NCI-H345 (cell line): ENCODE results near the gene SLC4A4.

Experiments used
- DNase-seq: peaks from one replicate; lab custom pipeline; 2025; lab: John Stamatoyannopoulos, UW

Gene SLC4A4

DNA sequence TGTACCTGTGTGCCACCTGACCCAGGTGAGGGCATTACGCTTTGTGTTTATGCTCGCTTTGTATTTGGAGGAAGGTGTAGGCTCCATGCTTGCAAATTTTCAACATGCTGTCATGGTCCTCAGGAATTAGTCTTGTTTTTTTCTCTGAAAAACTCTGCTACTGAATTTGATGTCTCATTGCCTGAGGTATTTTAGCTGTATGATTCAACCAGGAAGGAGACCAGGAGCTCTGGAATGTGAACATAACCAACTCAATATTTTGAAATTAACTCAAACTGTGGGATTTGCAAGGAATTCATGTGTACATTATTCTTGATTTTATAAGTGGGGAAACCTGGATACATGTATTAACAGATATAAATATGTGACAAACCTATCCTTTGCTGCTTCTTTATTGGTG lies 134.1 kb downstream of the SLC4A4 start:
- DNase-seq: no peak

DNA sequence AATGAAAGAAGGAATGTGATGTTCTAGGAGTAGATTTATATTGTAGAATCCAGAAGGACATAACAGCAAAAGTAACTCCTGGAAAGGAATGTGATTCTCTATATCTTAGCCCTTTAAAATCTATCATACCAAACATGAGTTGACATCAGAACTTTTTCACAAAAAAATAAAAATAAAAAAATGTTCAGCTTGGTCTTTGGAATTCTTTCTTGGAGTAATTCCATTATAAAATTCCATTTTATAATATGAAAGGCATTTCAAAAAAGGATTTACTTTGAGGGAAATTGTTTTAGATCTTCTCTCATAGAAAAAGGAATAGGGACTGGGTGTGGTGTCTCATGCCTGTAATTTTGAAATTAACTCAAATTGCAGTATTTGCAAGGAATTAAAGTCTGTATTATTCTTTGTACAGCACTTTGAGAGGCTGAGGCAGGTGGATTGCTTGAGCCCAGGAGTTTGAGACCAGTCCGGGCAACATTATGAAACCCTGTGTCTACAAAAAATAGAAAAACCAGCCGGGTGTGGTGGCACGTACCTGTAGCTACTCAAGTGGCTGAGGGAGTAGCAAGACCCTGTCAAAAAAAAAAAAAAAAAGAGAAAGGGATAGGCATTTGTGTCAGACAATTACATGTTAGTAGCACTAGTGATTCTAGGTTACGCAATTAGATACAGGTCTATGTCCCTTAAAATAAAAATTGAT lies 134.9 kb downstream of the SLC4A4 start:
- DNase-seq: no peak

DNA sequence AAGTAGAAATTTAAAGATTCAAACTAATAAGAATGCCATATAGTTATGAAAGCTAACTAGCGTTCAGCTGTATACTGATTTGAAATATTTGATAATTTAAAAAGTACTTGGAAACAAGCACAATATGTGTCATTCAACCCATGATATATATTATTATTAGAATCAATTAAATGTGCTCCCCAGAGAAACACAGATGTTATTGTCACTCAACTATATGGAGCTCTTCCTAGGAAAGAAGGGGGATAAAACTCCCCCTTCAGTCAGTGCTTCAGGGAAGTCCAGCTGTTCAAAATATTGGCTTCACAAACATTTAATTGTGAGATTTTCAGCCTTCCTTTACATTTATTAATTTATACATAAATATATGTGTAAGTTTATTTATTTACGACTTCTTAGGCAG lies 135.9 kb downstream of the SLC4A4 start:
- DNase-seq: no peak

DNA sequence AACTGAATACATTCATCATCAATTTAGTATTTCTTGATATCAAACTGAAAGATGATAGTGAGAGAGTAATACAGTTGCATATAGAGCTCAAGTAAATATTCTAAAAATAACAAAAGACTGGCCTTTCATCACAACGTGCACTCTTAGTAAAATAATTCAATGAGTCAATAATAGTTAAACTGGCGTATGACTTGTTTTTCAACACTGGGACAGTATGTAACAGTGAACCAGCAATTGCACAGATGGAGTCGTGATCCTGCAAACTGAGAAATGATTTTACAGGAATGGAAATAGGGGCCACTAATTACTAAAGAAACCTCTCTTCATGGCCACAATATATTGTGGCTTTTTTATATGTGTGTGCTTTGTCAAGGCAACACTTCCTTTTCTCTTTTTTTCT lies 137.4 kb downstream of the SLC4A4 start:
- DNase-seq: no peak

DNA sequence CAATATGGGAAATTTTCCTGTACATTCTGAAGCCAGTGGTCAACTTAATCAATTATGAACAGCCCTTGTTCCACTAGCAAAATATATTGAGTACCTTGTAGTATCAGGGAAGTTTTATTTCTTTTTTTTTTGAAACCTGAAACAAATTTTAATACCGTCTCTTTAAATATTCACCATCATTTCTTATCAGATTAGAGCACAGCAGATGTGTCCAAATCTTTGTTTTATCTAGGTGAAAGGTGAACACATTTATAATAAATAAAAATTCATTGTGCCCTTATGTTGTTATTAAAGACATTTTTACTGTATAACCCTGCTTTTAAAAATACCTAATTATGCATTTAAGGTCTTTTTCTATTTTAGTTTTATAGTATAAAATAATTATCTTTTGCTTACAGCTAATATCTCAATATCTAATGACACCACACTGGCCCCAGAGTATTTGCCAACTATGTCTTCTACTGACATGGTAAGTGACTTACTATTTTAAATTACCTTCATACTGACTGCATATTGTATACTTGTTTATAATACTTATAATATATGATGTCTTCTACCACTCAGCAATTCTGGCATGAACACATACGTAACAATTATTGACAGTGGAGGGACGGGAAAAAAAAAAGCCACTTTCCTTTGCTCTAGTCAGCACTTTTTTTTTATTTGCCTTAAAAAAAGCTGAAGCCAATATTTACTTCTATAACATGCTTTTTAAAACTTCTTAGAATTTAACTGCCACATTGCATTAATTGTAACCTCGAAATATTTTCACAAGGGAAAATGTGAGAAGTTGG lies 147.9 kb downstream of the SLC4A4 start:
- DNase-seq: no peak

DNA sequence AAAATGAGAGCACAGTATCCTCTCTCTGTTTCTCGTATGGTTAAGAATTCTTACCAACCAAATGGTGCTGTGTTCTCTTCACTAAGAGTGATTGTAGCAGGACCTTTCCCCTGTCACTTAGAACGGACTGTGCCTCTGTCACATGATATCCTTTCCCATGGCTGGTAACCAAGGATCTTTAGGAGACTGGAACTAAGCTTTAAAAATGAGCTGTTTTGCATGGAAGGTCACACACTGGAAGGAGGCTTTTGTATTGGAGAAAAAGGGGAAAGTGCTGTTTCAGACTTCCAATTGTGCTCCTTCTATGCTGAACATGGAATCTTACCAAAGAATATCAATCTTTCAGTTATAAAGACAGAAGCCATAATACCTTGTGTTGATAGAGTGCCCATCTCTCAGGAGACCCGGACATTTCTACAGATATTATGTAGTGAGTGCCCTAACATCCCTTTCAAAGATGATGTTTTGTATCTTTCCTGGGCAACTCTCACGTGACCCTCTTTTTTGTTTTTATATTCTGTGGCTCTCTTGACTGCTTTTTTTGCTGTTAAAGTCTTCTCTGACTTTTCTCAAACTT lies 148.6 kb downstream of the SLC4A4 start:
- DNase-seq: no peak

DNA sequence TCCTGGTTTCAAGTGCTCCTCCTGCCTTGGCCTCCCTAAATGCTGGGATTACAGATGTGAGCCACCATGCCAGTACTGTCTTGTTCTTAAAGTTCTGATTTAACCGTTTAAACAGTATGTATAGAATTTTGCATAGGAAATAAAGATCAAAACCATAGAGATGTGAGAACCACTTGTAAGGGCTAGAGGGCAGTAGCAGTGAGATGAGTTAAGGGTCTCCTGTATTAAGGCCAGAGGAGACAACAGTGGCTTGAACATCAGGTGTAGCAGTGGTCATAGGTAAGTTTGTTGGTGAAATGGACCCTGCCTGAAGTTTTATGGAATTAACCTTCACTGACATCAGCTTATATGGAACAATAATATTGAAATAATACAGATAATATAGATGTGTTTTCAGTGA lies 155.7 kb downstream of the SLC4A4 start:
- DNase-seq: no peak

DNA sequence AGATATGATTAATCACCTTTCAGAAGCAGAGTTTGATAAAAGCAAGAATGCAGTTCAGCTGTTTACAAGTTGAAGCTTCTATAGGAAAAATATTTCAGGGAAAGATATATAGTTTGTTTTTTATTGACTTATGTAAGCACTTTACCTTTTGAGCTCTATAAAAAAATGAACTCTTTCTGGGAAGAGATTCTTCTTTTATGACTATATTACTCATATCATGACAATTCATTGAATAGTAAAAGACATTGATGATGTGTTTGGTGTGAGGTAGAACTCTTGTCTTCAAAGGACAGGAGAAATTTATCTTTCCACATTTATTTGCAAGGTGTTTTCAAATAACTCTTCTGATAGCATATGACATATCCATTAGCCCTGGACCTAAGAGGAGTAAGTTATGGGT lies 156.6 kb downstream of the SLC4A4 start:
- DNase-seq: no peak

DNA sequence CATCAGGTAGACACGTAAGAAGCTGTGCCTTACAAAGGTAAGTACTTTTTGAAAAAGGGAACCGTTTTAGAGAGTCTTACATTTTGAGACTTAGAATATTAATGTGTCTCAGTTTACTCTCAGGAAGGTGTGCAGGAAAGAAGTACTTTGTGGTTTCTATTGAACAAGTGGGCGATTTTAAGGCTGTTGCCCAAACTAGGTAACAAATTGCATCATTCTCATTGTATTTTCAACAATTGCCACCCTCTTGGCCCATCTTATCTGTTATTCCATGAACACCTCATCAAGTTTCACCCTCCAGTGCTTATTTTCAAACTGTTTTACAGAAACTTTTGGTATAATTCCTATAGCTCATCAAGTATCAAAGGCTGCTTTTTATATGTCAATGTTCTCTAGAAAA lies 158.3 kb downstream of the SLC4A4 start:
- no peak for DNase-seq

DNA sequence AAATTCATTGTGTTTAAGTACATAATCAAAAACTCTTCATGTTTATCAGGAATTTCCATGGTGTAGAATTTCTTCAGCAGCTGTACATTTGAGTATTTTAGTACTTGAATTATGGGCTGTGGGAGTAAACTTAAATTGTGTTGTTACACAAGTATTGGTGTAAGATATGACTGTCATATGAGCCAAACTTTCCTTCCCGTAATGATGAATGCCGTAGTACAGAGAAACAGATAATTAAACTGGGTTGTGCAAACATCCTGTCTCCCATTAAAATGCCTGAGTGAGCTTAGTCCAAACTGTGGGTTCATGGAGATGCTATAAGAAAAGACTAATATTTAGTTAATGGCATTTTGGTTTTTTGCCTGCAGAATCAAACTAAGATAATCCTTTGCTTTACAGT lies 159.2 kb downstream of the SLC4A4 start:
- DNase-seq: no peak

DNA sequence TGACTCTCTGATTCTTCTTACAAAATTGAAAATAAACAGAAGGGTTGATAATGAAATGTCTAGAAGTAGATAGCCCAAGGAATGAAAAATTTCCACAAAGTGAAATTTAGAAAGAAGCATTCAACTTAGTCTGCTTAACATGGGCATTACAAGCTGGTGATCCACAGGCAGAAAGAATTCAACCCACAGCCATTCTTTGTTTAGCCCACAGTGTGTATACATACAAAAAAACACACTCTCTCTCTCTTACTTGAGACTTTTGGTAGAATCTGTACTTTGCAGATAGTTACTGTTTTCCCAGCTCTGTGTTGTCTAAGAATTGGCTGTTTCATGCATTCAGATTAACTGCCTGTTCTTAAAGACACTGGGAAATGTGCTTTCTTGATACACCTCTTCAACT lies 159.8 kb downstream of the SLC4A4 start:
- DNase-seq: no peak

DNA sequence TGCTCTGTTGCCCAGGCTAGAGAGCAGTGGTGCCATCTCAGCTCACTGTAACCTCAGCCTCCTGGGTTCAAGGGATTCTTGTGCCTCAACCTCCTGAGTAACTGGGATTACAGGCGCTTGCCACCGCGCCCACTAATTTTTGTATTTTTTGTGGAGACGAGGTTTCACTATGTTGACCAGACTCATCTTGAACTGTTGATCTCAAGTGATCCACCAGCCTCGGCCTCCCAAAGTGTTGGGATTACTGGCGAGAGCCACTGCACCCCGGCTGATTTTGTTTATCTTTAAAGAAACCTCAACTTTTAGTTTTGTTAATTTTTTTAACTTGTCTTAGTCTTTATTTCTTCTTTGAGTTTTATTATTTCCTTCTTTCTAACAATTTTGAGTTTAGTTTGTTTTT lies 163.2 kb downstream of the SLC4A4 start:
- no peak for DNase-seq

DNA sequence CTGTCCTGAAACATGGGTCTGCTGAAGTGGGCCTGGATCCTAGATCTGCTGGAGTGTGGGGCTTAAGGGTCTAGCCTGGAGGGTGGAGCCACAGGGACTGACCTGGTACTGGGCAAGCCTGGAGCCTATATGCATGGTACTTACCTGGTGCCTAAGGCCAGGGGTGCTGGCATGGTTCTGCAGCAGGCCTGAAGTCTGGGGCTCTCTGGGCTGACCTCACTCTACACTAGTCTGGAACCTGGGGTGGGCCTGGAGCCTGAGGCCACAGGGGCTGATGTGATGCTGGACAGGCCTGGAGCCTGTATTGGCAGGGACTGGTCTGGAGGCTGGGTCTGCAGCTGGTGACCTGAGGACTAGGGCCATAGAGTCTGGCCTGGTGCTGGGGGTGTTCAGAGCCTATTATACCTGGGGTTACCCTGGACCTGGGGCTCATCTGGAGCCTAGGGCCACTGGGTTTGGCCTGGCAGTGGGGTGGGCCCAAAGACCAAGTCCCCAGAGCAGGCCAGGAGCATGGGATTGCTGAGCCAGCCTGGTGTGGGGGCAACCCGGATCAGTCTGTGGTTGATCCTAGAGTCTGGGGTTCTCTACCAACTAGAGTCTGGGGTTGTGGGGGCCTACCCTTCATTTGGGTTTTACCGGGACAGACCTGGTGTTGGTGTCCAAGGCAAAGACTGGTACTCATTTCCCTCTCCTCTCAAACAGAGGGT lies 179.6 kb downstream of the SLC4A4 start:
- DNase-seq: no peak

DNA sequence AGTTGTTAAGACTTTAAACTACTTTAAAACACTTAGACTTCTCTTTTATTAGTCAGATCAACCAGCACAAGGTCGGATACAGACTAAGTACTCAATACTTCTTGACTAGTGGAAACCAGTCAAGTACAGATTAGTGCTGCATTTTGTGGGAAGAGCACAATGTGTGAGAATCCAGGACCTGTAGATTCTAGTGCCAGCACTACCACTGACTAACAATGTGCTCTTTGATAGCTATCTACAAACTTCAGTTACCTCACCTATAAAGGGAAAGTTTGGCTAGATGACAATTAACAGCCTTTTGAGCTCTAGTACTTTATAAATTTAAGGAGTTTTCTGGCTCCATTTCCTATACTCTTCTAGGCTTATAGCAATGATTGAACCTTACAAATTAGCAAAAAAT lies 181.5 kb downstream of the SLC4A4 start:
- DNase-seq: no peak

DNA sequence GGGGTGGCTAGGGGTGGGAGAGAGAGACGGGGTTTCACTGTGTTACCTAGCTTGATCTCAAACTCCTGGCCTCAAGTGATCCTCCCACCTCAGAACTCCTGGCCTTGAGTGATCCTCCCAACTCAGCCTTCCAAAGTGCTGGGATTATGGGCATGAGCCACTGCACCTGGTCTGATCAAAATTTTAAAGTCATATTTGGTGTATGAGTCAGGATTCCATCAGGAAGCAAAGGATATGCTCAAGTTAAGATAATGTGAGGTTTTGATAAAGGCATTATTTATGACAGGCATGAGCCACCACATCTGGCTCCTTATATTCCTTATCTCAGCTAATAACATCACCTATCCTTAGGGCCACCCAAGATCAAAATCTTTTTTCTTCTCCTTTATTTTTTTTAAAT lies 182.0 kb downstream of the SLC4A4 start:
- DNase-seq: no peak

DNA sequence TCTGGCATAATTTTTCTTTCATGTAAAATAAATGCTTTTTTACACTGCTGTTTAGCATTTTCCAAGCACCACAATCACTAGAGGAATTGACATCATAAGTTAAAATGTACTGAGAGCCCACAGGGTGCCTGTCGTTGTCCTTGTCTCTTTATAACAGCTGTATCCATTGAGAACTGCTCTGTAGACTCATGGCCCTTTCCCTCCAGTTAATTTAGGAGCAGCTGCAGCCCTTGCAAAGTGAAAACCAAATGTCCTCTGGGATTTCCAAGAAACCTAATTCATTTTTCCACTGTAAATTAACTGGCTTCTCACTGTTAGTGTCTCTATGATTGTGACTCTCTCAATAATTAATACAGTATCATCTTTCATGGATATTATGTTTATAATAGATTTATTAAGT lies 185.9 kb downstream of the SLC4A4 start:
- DNase-seq: no peak

DNA sequence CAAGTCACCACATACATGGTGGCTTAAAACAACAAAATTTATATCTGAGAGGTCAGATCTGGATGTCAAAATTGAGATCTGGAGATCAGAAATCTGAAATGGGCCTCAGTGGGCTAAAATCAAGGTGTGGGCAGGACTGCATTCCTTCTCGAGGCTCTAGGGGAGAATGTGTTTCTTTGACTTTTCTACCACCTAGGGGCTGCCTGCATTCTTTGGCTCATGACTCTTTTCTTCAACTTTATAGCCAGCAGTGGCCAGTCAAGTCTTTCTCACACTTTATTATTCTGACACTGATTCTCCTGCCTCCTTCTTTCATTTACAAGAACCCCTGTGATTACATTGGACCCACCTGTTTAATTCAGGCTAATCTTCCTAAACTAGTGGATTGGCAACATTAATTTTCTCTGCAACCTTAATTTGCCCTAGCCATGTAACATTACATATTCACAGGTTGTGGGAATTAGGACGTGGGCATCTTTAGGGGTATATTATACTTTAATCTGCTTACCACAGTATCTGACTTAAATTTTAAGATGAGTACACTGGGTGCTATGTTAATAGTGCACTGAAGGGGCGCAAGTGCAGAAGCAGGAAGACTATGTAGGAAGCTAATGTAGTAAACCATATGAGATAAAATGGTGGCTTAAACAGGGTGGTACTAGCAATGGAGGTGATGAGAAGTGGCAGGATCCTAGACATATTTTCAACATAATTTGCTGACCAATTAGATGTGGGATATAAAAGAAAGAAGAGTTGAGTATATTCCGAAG lies 188.0 kb downstream of the SLC4A4 start:
- DNase-seq: no peak

DNA sequence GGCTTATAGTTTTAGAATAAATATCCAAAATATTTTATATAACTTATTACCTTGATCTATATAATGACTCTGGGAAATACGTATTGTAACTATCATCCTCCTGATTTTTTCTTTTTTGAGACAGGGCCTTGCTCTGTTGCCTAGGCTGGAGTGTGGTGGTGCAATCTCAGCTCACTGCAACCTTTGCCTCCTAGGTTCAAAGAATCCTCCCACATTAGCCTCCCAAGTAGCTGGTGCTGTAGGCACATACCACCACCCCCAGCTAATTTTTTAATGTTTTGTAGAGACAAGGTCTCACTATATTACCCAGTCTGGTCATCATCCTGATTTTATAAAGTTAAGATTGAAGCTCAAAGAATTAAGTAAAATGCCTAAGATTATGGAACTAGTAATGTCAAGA lies 193.6 kb downstream of the SLC4A4 start:
- no peak for DNase-seq

DNA sequence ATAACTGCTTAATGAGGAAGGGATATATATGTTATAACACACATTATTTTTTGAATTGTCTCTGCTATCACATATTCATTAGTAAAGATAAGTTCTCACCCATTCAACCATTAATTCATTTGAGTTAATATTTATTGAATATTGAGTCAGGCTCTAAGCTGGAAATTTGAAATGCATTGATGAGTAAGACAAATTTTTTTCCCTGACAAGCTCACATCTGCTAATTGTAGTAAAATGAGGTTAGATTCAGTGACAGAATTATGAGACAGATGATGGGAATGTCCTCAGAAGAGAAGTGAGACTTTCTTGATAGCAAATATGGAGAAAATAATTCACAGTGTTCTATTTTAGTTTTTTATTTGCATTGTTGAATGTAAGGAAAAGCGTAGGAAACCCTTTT lies 194.3 kb downstream of the SLC4A4 start:
- no peak for DNase-seq

DNA sequence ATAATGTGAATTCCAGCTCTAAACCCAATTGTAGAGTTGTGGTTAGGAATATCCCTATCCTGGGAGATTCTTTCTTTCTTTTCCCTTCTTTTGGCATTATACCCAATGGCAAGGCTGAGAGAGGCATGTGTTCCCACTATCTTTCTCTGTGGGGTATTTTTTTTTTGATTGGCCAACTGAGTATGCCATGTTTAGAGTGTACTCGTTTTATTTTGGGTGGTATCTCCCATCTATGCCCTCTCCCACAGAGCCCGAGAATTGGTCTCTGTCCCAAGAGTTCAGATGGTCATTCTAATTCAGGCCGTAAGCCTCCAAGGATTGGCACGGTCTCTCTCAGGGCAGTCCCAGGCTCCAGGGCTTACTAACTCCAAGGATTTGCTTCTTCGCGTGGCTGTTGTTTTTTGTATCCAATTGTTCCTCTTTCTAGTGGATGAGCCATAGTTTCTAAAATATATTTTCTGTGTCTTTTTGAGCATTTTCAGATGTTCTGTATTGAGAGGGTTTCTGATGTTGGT lies 198.8 kb downstream of the SLC4A4 start:
- DNase-seq: no peak

DNA sequence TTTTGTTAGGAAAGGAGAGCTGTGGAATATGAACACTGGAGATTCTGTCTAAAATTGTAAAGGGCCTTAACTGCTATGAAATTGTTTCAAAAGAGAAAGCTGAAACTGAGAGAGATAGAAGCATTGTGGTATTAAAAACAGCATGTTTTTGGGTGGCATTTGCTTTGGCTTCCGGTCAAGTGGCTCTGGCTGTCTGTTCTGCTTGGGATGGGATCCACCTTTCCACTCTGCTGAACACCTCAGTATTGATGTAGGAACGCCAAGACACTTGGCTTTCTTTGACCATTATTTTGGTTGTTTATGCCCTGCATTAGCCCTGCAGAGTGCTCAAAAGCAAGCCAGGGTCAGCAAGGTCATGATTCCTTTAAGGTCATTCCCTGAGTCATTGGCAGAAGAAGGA lies 199.7 kb downstream of the SLC4A4 start:
- no peak for DNase-seq

DNA sequence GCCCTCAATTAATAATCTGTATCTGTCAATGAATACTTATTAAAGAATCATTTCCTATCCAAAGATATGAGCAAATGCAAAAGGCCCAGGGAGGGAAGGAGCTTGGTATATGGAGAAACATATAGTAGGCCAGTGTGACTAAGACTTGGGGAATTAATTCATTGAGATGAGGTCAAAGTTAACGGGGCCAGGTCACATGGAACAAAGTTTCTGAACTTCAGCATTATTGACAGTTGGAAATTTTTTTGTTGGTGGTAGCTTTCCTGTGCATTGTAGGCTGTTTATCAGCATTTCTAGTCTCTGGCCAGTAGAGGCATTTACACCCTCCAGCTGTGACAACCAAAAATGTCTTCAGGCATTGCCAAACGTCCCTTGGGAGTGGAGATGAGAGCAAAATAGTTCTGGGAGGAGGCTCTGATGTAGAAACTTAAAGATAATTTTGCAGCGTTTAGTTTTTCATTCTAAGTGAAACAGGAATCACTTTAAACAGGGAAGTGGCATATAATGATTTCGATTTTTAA lies 202.0 kb downstream of the SLC4A4 start:
- no peak for DNase-seq
